Stimulated activated CD4-positive, alpha-beta T cell treated with anti-CD3 and anti-CD28 coated beads, Interleukin-1b, Interleukin-23, amount 100 ng/mL, for 1 hour (primary cell): ENCODE results near the gene TIMMDC1.

Experiments
- DNase-seq, 2 donors: peaks; one replicate each; pipeline ENCODE4 v3.0.0-alpha.2; 2020; ENCODE audit warnings: low read depth in 2 of 2

TIMMDC1 gene

GRCh38 chr3:119498186-119499011 lies at the start of gene TIMMDC1:
TSS of gene TIMMDC1 (plus strand) at chr3:119498547. CDS start at chr3:119498734, 187 bp downstream.
- DNase-seq: peak; percentile 88 to 94

- DNase-seq: no peak
These were observed 44.5 kb upstream of the TIMMDC1 start for GRCh38 chr3:119453822-119454221.

- no peak for DNase-seq
These were observed 41.9 kb upstream of the TIMMDC1 start for GRCh38 chr3:119456469-119456868.

GRCh38 chr3:119457246-119457645 lies 41.1 kb upstream of the TIMMDC1 start:
- no peak for DNase-seq

GRCh38 chr3:119463171-119464169 lies 34.9 kb upstream of the TIMMDC1 start, which contains the start of gene TMEM39A:
TSS of gene TMEM39A (minus strand) at chr3:119463615. CDS start at chr3:119462074, 1,541 bp downstream.
- DNase-seq: peak; percentile 93 to 97

GRCh38 chr3:119468041-119468440 lies 30.3 kb upstream of the TIMMDC1 start:
- DNase-seq: no peak

- no peak for DNase-seq
These were observed 28.7 kb upstream of the TIMMDC1 start for GRCh38 chr3:119469418-119470189.

- no peak for DNase-seq
These were observed 27.5 kb upstream of the TIMMDC1 start for GRCh38 chr3:119470866-119471265.

- DNase-seq: no peak
These were observed 17.3 kb upstream of the TIMMDC1 start for GRCh38 chr3:119481079-119481478.

GRCh38 chr3:119483101-119483500 lies 15.2 kb upstream of the TIMMDC1 start:
- no peak for DNase-seq

- DNase-seq: no peak
These were observed 12.8 kb upstream of the TIMMDC1 start for GRCh38 chr3:119485563-119485962.

GRCh38 chr3:119490153-119490552 lies 8.2 kb upstream of the TIMMDC1 start:
- DNase-seq: no peak

GRCh38 chr3:119492128-119492527 lies 6.2 kb upstream of the TIMMDC1 start:
- no peak for DNase-seq

- no peak for DNase-seq
These were observed 5.5 kb upstream of the TIMMDC1 start for GRCh38 chr3:119492810-119493209.

- DNase-seq: no peak
These were observed 3.8 kb upstream of the TIMMDC1 start for GRCh38 chr3:119494597-119494996.

- no peak for DNase-seq
These were observed 544 bp upstream of the TIMMDC1 start for GRCh38 chr3:119497820-119498185.

- no peak for DNase-seq
These were observed 1.9 kb downstream of the TIMMDC1 start for GRCh38 chr3:119500265-119500664.

GRCh38 chr3:119500901-119501300 lies 2.6 kb downstream of the TIMMDC1 start:
- no peak for DNase-seq

GRCh38 chr3:119506631-119507030 lies 8.3 kb downstream of the TIMMDC1 start:
- DNase-seq: no peak

- no peak for DNase-seq
These were observed 9.1 kb downstream of the TIMMDC1 start for GRCh38 chr3:119507404-119507803.

- DNase-seq: no peak
These were observed 10.0 kb downstream of the TIMMDC1 start for GRCh38 chr3:119508172-119508845.
